Upper lobe of left lung (tissue), 6 donors: ENCODE data around the gene CDHR2. TPM values are rescaled to one million over a fixed set of nuclear protein-coding genes. Genes with fewer than 3 reads are reported as not detected.

ENCODE experiments used
- ATAC-seq, 2 donors: fragments of 200-7000 bp; cut with Tn5 transposase; one replicate each; pipeline ENCODE4 v1.9.1; 2022; ENCODE audit warnings: mild to moderate bottlenecking in 2 of 2, moderate library complexity in 2 of 2; ENCODE audit not compliant: low FRiP score in 2 of 2
- DNase-seq, 2 donors: peaks; one replicate each; pipeline ENCODE4 v3.0.0-alpha.2; 2019 to 2020
- H3K27ac ChIP-seq, 4 donors: fragments of 200-600 bp; sonication (generic); one replicate each; pipeline ENCODE4 v1.5.1; 2016 to 2019
- H3K27me3 ChIP-seq, 4 donors: fragments of 200-600 bp; sonication (generic); one replicate each; pipeline ENCODE4 v1.5.1; 2017 to 2019
- H3K36me3 ChIP-seq, 4 donors: fragments of 200-600 bp; sonication (generic); one replicate each; pipeline ENCODE4 v1.5.1; 2016 to 2019
- H3K4me1 ChIP-seq, 4 donors: fragments of 200-600 bp; sonication (generic); one replicate each; pipeline ENCODE4 v1.5.1; 2018 to 2019
- H3K4me3 ChIP-seq, 4 donors: fragments of 200-600 bp; sonication (generic); one replicate each; pipeline ENCODE4 v1.5.1; 2017 to 2019; ENCODE audit warnings: mild to moderate bottlenecking in 2 of 4, moderate library complexity in 1 of 4
- H3K9me3 ChIP-seq, 4 donors: fragments of 200-600 bp; sonication (generic); one replicate each; pipeline ENCODE4 v1.5.1; 2018 to 2019
- CTCF ChIP-seq, 6 experiments: fragments of 450-650 bp in 4 of 6; fragments of 200-600 bp in 2 of 6; sonication (generic) in 2 of 6; IDR thresholded peaks; one replicate each; pipeline ENCODE4 v1.5.1; 2016 to 2019; ENCODE audit warnings: antibody characterized with exemption in 6 of 6
- EP300 ChIP-seq, 4 donors: sonication (generic); formaldehyde crosslinking; IDR thresholded peaks; one replicate each; pipeline ENCODE4 v1.5.1; 2017; ENCODE audit warnings: antibody characterized with exemption in 4 of 4, control low read depth in 2 of 4
- POLR2A ChIP-seq, 4 donors: fragments of 450-650 bp; IDR thresholded peaks; one replicate each; pipeline ENCODE4 v1.5.1; 2016 to 2017; ENCODE audit warnings: antibody characterized with exemption in 4 of 4, mild to moderate bottlenecking in 2 of 4
- POLR2AphosphoS5 ChIP-seq, 2 donors: sonication (generic); formaldehyde crosslinking; IDR thresholded peaks; one replicate each; pipeline ENCODE4 v1.5.1; 2017; ENCODE audit warnings: antibody characterized with exemption in 2 of 2
- WGBS, 2 donors: methylation state at CpG; one replicate each; pipeline ENCODE4 v1.1.5; 2017 to 2018; 5-methylcytosine and 5-hydroxymethylcytosine counted together
- total RNA-seq, 6 donors: library from RNA; depleted of rRNA in 4 of 6; stranded (reverse); fragments of >200 nt in 4 of 6; gene quantifications; one replicate each; pipeline versions ENCODE4 v1.1.0 to v1.2.1, GENCODE V29; 2016 to 2021
- donor health status: DM: no; HTN: no; CAD: no; lungs with moderate emphysema.
- donor health status: DM: no; HTN: yes; CAD: no; lungs with severe emphysema.

CDHR2 gene
- total RNA-seq, 6 donors from 2014 or later: 0.30 to 0.34 TPM; not detected in 4

GRCh38 chr5:176578391-176578808 lies 29.3 kb downstream of the CDHR2 start:
- ATAC-seq: peak; percentile 38 to 70
- no peak for TF ChIP-seq POLR2A (IDR thresholded peaks at IDR 0.05)
- peak; percentile 21 to 75 (median 64) for TF ChIP-seq CTCF (IDR thresholded peaks at IDR 0.05)
- H3K4me1 ChIP-seq: peaks cover 0 to 7% (median 0%) of the 10 kb centered on the region in 4 donors
- H3K36me3 ChIP-seq: no peaks in the 10 kb centered on the region
- 26 to 46% methylated on average over 15 of the region's 15 CpGs for WGBS, 2 donors
- H3K4me3 ChIP-seq: no peak overlapping the region
- peak in 1 of 2 donors; percentile 71 for DNase-seq
- no peaks in the 10 kb centered on the region for H3K9me3 ChIP-seq
- no peak overlapping the region for H3K27ac ChIP-seq
- no peaks in the 10 kb centered on the region for H3K27me3 ChIP-seq

GRCh38 chr5:176579323-176579722 lies 30.2 kb downstream of the CDHR2 start:
- Histone ChIP-seq H3K9me3 (peaks cover 0 to under 1% (median under 1%) of the 10 kb centered on the region in 4 donors), H3K27me3 (no peaks in the 10 kb centered on the region), H3K4me1 (no peaks in the 10 kb centered on the region), H3K27ac (no peak overlapping the region), H3K36me3 (no peaks in the 10 kb centered on the region), H3K4me3 (no peak overlapping the region)
- DNase-seq (no peak), ATAC-seq (no peak)
- 55 to 61% methylated on average over 4 of the region's 4 CpGs for WGBS, 2 donors
- TF ChIP-seq CTCF (IDR thresholded peaks at IDR 0.05) (no peak), POLR2AphosphoS5 (IDR thresholded peaks at IDR 0.05) (no peak), POLR2A (IDR thresholded peaks at IDR 0.05) (no peak), EP300 (IDR thresholded peaks at IDR 0.05) (no peak)

GRCh38 chr5:176581361-176581760 lies 32.2 kb downstream of the CDHR2 start:
- WGBS, 2 donors: 84 to 93% methylated on average over 4 to 12 of the region's 12 CpGs
- ATAC-seq: no peak
- Histone ChIP-seq H3K27ac (no peak overlapping the region), H3K27me3 (no peaks in the 10 kb centered on the region), H3K4me1 (no peaks in the 10 kb centered on the region), H3K36me3 (no peaks in the 10 kb centered on the region), H3K9me3 (peaks cover 0 to 20% (median 13%) of the 10 kb centered on the region in 4 donors), H3K4me3 (no peak overlapping the region)
- TF ChIP-seq POLR2AphosphoS5 (IDR thresholded peaks at IDR 0.05) (no peak), CTCF (IDR thresholded peaks at IDR 0.05) (no peak), EP300 (IDR thresholded peaks at IDR 0.05) (no peak), POLR2A (IDR thresholded peaks at IDR 0.05) (no peak)
- DNase-seq: no peak

GRCh38 chr5:176583076-176583475 lies 33.9 kb downstream of the CDHR2 start:
- H3K36me3 ChIP-seq: no peaks in the 10 kb centered on the region
- no peaks in the 10 kb centered on the region for H3K4me1 ChIP-seq
- 84 to 86% methylated on average over 4 of the region's 4 CpGs for WGBS, 2 donors
- no peak overlapping the region for H3K27ac ChIP-seq
- H3K27me3 ChIP-seq: no peaks in the 10 kb centered on the region
- DNase-seq (no peak), ATAC-seq (no peak)
- no peak for TF ChIP-seq CTCF (IDR thresholded peaks at IDR 0.05)
- no peak for TF ChIP-seq POLR2AphosphoS5 (IDR thresholded peaks at IDR 0.05)
- no peak for TF ChIP-seq POLR2A (IDR thresholded peaks at IDR 0.05)
- no peak for TF ChIP-seq EP300 (IDR thresholded peaks at IDR 0.05)
- H3K4me3 ChIP-seq: no peak overlapping the region
- peaks cover 0 to 20% (median 13%) of the 10 kb centered on the region in 4 donors for H3K9me3 ChIP-seq

GRCh38 chr5:176587398-176587797 lies 38.3 kb downstream of the CDHR2 start:
- Histone ChIP-seq H3K9me3 (peaks cover 0 to 20% (median 13%) of the 10 kb centered on the region in 4 donors), H3K4me1 (no peaks in the 10 kb centered on the region), H3K27me3 (no peaks in the 10 kb centered on the region), H3K4me3 (no peak overlapping the region), H3K36me3 (no peaks in the 10 kb centered on the region), H3K27ac (no peak overlapping the region)
- 85 to 89% methylated on average over 7 of the region's 7 CpGs for WGBS, 2 donors
- DNase-seq (no peak), ATAC-seq (no peak)
- TF ChIP-seq POLR2A (IDR thresholded peaks at IDR 0.05) (no peak), POLR2AphosphoS5 (IDR thresholded peaks at IDR 0.05) (no peak)
